Measurements from ENCODE around the gene OLIG3.

GRCh38 chr6:137522198-137522798 is 28.1 kb upstream of the OLIG3 start:
- TF ChIP-seq PRDM4 (tag by site-specific recombination; IDR thresholded peaks at IDR 0.05): no peak
- TF ChIP-seq CTCF (tag by site-specific recombination; IDR thresholded peaks at IDR 0.05): no peak
- no peak for TF ChIP-seq TSHZ1 (tag by site-specific recombination; IDR thresholded peaks at IDR 0.05; ENCODE audit: borderline replicate concordance)
- TF ChIP-seq ZNF830 (tag by site-specific recombination; IDR thresholded peaks at IDR 0.05; ENCODE audit: low read depth): no peak
- no peak for TF ChIP-seq ZNF670 (tag by site-specific recombination; IDR thresholded peaks at IDR 0.05; ENCODE audit: low read depth)
- no peak for TF ChIP-seq ZNF639 (tag by site-specific recombination; IDR thresholded peaks at IDR 0.05)
- no peak for TF ChIP-seq PATZ1 (tag by site-specific recombination; IDR thresholded peaks at IDR 0.05)
- no peak for TF ChIP-seq ZXDB (tag by site-specific recombination; IDR thresholded peaks at IDR 0.05)
- TF ChIP-seq ZNF555 (tag by site-specific recombination; conservative IDR thresholded peaks at IDR 0.05): no peak
- no peak for TF ChIP-seq ZNF621 (tag by site-specific recombination; IDR thresholded peaks at IDR 0.05)

Measured in HEK293 (cell line).